ENCODE data around the gene FZD10.
A peak's percentile ranks its signal among the peaks of the same experiment; 100 is the strongest.

The FZD10 gene

DNA sequence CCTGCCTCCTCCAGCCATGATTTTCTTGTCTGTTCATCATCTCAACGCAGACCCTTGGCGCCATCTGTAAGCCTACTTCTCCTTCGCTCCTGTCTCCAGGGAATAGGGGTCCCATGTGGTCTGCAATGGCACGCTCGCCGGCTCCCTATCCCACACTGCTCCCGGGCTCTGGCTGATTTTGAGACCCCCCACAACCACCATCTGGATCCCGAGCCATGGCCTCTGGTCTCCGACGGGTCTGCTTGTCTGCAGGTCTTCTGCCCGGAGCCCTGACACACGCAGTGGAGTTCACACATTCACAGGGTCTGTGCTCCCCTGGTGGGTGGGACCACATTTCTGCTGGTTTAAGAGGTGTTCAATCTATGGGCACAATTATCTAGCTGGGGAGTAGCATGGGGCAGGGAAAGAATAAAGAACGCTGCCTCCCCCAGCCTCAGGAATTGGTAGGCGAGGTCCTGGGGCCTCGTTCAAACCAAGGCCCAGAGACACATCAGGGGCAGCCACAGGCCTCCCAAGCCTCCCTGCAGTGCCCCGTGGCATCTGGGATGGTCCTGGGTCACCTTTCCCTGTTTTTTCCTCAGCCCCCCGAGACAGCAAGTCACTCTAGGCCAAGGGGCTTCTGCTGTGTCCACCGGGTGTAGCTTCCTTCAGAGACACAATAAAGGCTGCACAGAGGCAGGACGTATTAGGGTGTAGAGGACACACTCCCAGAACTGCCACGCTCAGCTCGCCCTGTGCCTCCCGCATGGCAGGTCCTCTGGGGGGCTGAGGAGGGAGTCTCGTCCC, 21.5 kb downstream of the FZD10 start:
- DNase-seq = no peak

- DNase-seq = no peak
Observed at GRCh38 chr12:130184404-130185090, 22.3 kb downstream of the FZD10 start.

GRCh38 chr12:130185455-130186391, 23.5 kb downstream of the FZD10 start:
- DNase-seq = no peak

DNA sequence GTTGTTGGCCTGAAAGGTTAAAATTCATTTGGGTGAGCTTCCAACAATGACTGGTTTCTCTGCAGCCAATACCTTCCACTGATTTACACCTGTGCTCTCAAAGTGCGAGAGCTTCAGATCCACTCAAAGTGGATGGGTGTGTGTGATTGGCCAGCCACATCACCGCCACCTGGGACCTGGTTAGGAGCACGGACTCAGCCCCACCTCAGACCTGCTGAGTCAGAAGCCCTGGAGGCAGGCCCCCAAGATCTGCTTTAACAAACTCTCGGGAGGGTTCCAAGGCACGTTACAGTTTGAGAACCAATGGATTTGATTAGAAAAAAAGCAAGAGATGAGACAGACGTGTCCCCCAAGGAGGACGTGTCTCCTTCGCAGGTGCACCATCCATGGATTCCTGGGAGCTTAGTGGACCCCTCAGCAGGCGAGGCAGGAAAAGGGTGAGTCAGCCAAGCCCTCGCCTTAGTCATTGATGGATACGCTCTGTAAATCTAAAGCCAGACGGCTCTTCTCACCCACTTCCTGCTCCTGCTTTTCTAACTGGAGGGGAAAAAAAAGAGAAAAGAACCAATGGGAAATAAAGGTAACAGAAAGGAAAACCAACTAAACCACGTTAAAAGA, 24.5 kb downstream of the FZD10 start:
- DNase-seq = no peak

DNA sequence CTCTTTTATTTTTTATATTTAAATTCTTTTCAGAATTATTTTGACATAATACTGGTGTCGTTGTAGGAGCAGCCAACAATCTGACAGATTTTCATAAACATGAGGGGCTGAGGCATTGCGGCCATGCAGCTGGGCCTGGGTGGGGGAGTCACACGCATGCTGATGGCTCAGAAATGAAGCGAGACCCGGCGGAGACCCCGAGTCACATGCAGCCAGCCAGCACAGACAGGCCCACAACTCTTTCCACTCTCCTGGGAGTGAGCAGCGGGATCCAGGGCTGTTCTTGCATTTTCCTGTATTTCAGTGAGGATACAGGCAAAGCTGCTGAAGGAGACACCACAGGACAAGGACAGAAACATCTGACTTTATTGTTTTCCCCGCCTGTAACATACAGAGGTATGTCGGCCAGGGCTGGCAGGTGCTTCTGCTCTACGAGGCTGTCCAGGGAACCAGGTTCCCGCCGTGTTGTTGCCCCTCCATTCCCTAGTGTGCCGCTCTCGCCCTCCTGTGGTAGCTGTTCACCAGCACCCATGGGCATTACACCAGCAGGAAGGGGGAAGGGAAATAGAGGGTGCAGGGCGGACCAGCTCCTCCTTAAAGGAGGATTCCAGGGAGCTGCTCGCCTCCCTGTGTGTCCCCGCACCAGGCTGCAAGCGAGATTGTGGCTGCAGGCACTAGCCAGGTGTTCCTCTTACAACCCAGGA, 30.5 kb downstream of the FZD10 start:
- DNase-seq = no peak

- no peak for DNase-seq
Observed at GRCh38 chr12:130194154-130194553, 31.9 kb downstream of the FZD10 start.

GRCh38 chr12:130195369-130195768, 33.1 kb downstream of the FZD10 start:
- no peak for DNase-seq

DNA sequence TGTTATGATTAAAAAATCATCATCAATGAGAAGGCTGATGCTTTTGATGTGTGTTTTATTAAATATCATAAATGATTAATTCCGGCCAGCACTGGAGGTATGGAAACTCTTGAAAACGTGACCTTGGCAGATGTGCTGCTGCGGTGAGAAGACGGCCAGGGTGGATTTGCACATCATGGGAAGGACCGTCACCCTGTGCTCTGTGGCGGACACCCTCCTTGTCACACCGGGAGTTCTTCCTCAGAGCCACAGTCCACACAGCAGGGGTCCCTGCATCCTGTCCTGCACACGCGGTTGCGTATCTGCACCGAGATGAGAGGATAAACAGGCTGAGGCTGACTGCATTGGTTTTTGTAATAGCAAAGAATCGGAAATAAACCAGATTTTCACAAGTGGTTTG, 33.5 kb downstream of the FZD10 start:
- no peak for DNase-seq

DNA sequence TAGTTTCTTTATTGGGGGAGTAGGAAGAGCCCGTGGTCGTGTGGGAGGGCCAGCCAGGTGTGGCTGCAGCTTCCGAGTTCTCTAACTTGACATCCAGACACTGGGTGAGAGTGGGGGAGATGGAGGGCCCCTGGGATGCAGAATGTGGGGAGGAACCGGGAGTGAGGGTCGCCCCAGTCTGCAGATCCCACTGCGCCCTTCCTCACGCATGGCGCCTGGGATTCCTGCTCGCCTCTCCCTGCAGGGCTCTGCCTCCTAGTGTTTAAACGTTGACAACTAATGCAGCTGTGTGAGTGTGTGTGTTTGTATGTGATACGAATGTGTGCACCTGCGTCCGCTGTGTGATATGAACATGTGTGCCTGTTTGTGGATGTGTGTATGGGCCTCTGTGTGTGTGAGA, 34.6 kb downstream of the FZD10 start:
- no peak for DNase-seq

GRCh38 chr12:130198026-130198662, 35.9 kb downstream of the FZD10 start:
- DNase-seq = no peak

DNA sequence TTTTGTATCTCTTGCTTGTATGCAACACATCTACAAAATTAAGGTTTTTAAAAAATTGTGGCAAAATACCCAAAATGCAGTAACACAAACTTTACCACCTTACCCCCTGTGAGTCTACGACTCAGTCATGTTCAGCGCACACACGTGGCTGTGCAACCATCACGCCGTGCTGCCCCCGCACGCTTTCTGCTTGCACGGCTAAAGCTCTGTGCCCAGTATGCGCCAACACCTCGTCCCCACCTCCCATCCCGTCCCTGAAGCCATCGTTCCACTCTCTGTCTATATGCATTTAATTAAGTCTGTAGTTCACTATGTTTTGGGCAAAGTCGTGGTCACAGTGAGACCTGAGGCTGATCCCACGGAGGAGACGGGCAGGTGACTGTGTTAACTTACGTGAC, 36.4 kb downstream of the FZD10 start:
- no peak for DNase-seq

GRCh38 chr12:130199581-130200390, 37.5 kb downstream of the FZD10 start:
- no peak for DNase-seq

DNA sequence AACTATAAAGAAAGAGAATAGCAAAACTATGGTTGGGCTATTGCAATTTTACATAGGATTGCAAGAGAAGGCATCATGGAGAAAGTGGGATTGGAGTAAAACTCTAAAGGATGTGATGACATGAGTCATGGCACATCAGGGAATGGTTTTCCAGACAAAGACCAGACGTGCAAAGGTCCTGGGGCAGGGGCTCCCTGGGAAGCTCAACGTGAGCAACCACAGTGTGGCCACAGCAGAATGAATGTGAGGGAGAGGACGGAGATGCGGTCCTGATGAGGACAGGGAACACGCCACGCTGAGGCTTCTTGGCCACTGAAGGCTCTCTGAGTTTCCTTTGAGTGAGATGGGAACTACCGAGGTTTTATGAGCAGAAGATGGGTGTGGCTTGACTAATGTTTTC, 38.2 kb downstream of the FZD10 start:
- no peak for DNase-seq

- DNase-seq = no peak
Observed at GRCh38 chr12:130201037-130201436, 38.8 kb downstream of the FZD10 start.

DNA sequence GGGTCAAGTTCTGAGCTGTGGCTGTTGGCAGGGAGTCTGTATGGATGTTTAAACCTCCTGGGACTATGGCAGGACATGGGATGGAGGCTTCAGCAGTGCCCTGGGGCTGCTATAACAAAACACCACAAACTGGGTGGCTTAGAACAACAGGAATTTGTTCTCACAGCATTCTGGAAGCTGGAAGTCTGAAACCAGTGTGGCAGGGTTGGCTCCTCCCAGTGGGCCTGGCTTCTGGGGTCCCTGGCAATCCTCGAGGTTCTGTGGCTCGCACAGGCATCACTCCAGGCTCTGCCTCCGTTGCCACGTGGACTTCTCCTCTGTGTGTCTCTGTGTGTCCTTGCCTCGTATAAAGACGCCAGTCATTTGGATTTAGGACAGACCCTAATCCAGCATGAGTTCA, 39.9 kb downstream of the FZD10 start:
- no peak for DNase-seq

GRCh38 chr12:130203151-130203550, 40.9 kb downstream of the FZD10 start:
- no peak for DNase-seq

GRCh38 chr12:130204541-130204953, 42.3 kb downstream of the FZD10 start:
- no peak for DNase-seq

DNA sequence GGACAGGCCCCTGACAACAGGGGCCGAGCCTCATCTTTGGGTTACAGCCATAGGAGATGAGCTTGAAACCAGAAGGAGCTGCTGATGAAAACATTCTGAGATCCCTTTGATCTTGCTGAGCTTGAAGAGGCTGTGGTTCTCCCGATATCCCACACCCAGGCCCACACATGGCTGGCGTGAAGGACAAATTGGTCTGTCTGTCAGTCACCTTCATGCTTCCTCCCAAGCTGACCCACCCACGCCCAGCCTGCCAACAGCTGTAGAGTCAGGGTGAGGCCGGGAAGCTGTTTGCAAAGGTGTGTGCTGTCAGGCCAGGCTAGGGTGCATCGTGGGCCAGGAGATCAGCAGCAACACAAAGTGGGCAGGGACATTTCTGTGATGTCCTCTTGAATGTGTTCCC, 43.2 kb downstream of the FZD10 start:
- no peak for DNase-seq

DNA sequence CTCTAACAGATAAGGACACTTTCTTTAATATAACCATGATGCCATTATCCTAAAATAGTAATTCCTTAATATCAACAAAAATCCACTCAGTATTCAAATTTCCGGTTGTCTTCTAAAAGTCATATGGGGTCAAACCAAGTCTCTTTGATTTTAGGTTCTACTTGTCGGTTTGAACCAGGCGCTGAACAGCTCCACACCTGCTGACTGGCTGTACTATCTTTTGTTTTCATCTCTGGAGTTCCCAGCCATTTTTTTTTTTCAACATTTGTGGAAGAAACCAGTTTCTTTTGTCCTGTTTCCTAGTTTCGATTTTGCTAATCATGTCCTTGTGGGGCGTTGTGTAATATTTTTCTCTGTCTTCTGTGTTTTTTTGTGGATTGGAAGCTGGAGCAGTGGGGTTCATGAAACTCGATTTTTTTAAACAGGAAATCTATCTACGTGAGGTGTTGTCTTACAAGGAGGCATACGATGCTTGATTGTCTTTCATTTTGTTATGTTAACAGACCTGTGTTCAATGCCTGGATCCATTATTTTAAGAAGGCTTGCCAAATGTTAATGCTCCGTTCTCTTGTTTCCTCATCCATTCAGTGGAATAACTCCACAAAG, 50.2 kb downstream of the FZD10 start:
- DNase-seq = peak; percentile 12

- no peak for DNase-seq
Observed at GRCh38 chr12:130213249-130213648, 51.0 kb downstream of the FZD10 start.
